Spinal cord (tissue), 10 donors: ENCODE results near the gene ZNF267. TPM values are rescaled to one million over a fixed set of nuclear protein-coding genes. Genes with fewer than 3 reads are reported as not detected.
"Not testable (repeated sequence)": the region's sequence is repeated elsewhere in the genome, so short reads cannot be mapped to it uniquely, and the experiment has no call there.

Source experiments
- DNase-seq, 6 donors: peaks; one replicate each; pipeline versions ENCODE4 v3.0.0 to v3.0.0-alpha.2; 2013 to 2015; ENCODE audit warnings: low spot score in 6 of 6, low read depth in 4 of 6
- H3K27ac ChIP-seq: one replicate; pipeline ENCODE4 v1.5.1; 2013; ENCODE audit warnings: low read depth, low read length, control low read depth
- H3K27me3 ChIP-seq: one replicate; pipeline ENCODE4 v1.6.1; 2013; ENCODE audit warnings: low read length; ENCODE audit not compliant: control insufficient read depth, insufficient read depth
- H3K36me3 ChIP-seq: one replicate; pipeline ENCODE4 v1.6.1; 2013; ENCODE audit warnings: low read length; ENCODE audit not compliant: control insufficient read depth, insufficient read depth
- H3K4me1 ChIP-seq: one replicate; pipeline ENCODE4 v1.6.1; 2013; ENCODE audit warnings: low read length; ENCODE audit not compliant: control insufficient read depth, insufficient read depth
- H3K4me3 ChIP-seq: one replicate; pipeline ENCODE4 v1.5.1; 2013; ENCODE audit warnings: low read depth, low read length, control low read depth
- H3K9me3 ChIP-seq: one replicate; pipeline ENCODE4 v1.6.1; 2013; ENCODE audit warnings: low read length; ENCODE audit not compliant: control insufficient read depth, insufficient read depth
- WGBS: methylation state at CpG from one replicate; pipeline ENCODE4 v1.1.5; 2013; ENCODE audit warnings: missing lambda C conversion rate; ENCODE audit not compliant: insufficient coverage; 5-methylcytosine and 5-hydroxymethylcytosine counted together
- polyA plus RNA-seq, 2 donors: library from polyadenylated mRNA; unstranded; fragments of 120-200 nt; gene quantifications; one replicate each; pipeline ENCODE4 v1.2.1, GENCODE V29; 2013; ENCODE audit not compliant: insufficient read length in 2 of 2
- total RNA-seq, 2 donors: library from RNA; depleted of rRNA in 1 of 2; stranded (reverse); fragments of 120-200 nt in 1 of 2; fragments of >200 nt in 1 of 2; gene quantifications; one replicate each; pipeline versions ENCODE4 v1.2.3 to v1.2.4, GENCODE V29; 2013 to 2014
- donor health status: healthy.

Gene ZNF267
- total and polyA plus RNA-seq, 4 donors: 6.6 to 19.8 (median 11.3) TPM

- Histone ChIP-seq H3K4me3 (no peak overlapping the region), H3K36me3 (peaks cover 7% of the 10 kb centered on the region), H3K27me3 (no peaks in the 10 kb centered on the region), H3K4me1 (peaks cover 10% of the 10 kb centered on the region), H3K9me3 (no peaks in the 10 kb centered on the region), H3K27ac (no peak overlapping the region)
- DNase-seq: no peak
- WGBS: 72% methylated on average over 3 of the region's 5 CpGs
These were observed 3.6 kb downstream of the ZNF267 start for GRCh38 chr16:31876951-31877828.

GRCh38 chr16:31877876-31878642 is 4.5 kb downstream of the ZNF267 start:
- 93% methylated on average over 9 of the region's 9 CpGs for WGBS
- Histone ChIP-seq H3K4me1 (peaks cover 8% of the 10 kb centered on the region), H3K27ac (no peak overlapping the region)

GRCh38 chr16:31879937-31880321 is 6.3 kb downstream of the ZNF267 start:
- no peaks in the 10 kb centered on the region for H3K27me3 ChIP-seq
- peaks cover 7% of the 10 kb centered on the region for H3K36me3 ChIP-seq
- no peaks in the 10 kb centered on the region for H3K9me3 ChIP-seq
- peaks cover 5% of the 10 kb centered on the region for H3K4me1 ChIP-seq
- no peak overlapping the region for H3K4me3 ChIP-seq
- no peak overlapping the region for H3K27ac ChIP-seq
- WGBS: 87% methylated on average over 1 of the region's 1 CpG
- DNase-seq: no peak

More at GRCh38 chr16:31877876-31878642, 4.5 kb downstream of the ZNF267 start:
- no peaks in the 10 kb centered on the region for H3K9me3 ChIP-seq
- H3K4me3 ChIP-seq: no peak overlapping the region
- H3K36me3 ChIP-seq: peaks cover 7% of the 10 kb centered on the region
- no peak for DNase-seq
- no peaks in the 10 kb centered on the region for H3K27me3 ChIP-seq

- Histone ChIP-seq H3K27me3 (no peaks in the 10 kb centered on the region), H3K4me1 (peaks cover under 1% of the 10 kb centered on the region), H3K27ac (no peak overlapping the region), H3K4me3 (no peak overlapping the region), H3K36me3 (peaks cover 7% of the 10 kb centered on the region), H3K9me3 (no peaks in the 10 kb centered on the region)
- DNase-seq: no peak
- no CpG with 5 or more reads among the region's 3 CpGs for WGBS
These were observed 6.8 kb downstream of the ZNF267 start for GRCh38 chr16:31880322-31880979.

GRCh38 chr16:31886227-31886626 is 12.6 kb downstream of the ZNF267 start:
- Histone ChIP-seq H3K4me3 (no peak overlapping the region), H3K27me3 (no peaks in the 10 kb centered on the region), H3K27ac (no peak overlapping the region), H3K4me1 (no peaks in the 10 kb centered on the region), H3K9me3 (no peaks in the 10 kb centered on the region), H3K36me3 (peaks cover 3% of the 10 kb centered on the region)
- no peak for DNase-seq
- WGBS: 83% methylated on average over 2 of the region's 4 CpGs

- no peaks in the 10 kb centered on the region for H3K27me3 ChIP-seq
- no peaks in the 10 kb centered on the region for H3K4me1 ChIP-seq
- no peaks in the 10 kb centered on the region for H3K9me3 ChIP-seq
- no peak for DNase-seq
- H3K36me3 ChIP-seq: peaks cover 10% of the 10 kb centered on the region
- no peak overlapping the region for H3K27ac ChIP-seq
- no peak overlapping the region for H3K4me3 ChIP-seq
These were observed 15.1 kb downstream of the ZNF267 start for GRCh38 chr16:31888735-31889134.

- not testable (repeated sequence) for H3K4me3 ChIP-seq, H3K27ac ChIP-seq, DNase-seq, H3K27me3 ChIP-seq, H3K4me1 ChIP-seq, H3K9me3 ChIP-seq
- 100% methylated on average over 1 of the region's 4 CpGs for WGBS
- peaks cover 14% of the 10 kb centered on the region for H3K36me3 ChIP-seq
These were observed 18.5 kb downstream of the ZNF267 start for GRCh38 chr16:31892111-31892510.

GRCh38 chr16:31893824-31894223 is 20.2 kb downstream of the ZNF267 start:
- no peak for DNase-seq
- Histone ChIP-seq H3K27ac (no peak overlapping the region), H3K4me3 (no peak overlapping the region), H3K9me3 (no peaks in the 10 kb centered on the region), H3K4me1 (no peaks in the 10 kb centered on the region), H3K27me3 (no peaks in the 10 kb centered on the region), H3K36me3 (peaks cover 14% of the 10 kb centered on the region)
- 100% methylated on average over 1 of the region's 1 CpG for WGBS

GRCh38 chr16:31897283-31897682 is 23.7 kb downstream of the ZNF267 start:
- H3K36me3 ChIP-seq: peaks cover 11% of the 10 kb centered on the region

More at GRCh38 chr16:31897283-31897682, 23.7 kb downstream of the ZNF267 start:
- no peak for DNase-seq
- H3K27me3 ChIP-seq: no peaks in the 10 kb centered on the region
- H3K27ac ChIP-seq: no peak overlapping the region
- H3K4me3 ChIP-seq: no peak overlapping the region
- no peaks in the 10 kb centered on the region for H3K9me3 ChIP-seq
- no peaks in the 10 kb centered on the region for H3K4me1 ChIP-seq
